GM19328 (cell line): ENCODE results near the gene ROR2.

Source experiments
- ATAC-seq: cut with Tn5 transposase; IDR thresholded peaks from one replicate; pipeline ENCODE4 v1.9.1; 2021; ENCODE audit warnings: mild to moderate bottlenecking, moderate library complexity; ENCODE audit not compliant: unreplicated experiment

Gene ROR2

DNA sequence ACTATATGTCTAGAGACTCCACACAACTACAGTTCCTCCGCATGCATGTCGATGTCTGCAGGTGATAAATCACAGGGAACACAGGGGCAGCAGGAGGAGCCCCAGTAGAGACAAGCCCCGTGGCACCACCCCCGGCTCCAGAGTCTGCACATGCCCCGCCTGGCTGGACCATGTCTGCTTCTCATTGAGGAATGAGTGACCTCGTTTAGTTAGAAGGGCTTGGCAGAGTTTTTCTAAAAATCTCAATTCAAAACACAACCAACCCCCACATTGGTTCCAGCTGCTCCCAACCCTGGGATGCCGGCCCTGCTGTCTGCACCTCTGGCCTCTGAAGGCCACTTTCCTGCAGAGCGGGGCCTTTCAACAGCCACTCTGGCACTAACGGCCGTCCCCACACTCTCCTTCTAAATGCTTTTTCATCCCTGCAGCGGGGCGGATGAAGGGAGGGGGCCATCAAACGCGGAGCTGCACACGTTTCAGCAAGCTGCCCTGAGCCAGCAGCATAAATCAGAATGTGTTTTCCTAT, 106.3 kb downstream of the ROR2 start:
- ATAC-seq = no peak

DNA sequence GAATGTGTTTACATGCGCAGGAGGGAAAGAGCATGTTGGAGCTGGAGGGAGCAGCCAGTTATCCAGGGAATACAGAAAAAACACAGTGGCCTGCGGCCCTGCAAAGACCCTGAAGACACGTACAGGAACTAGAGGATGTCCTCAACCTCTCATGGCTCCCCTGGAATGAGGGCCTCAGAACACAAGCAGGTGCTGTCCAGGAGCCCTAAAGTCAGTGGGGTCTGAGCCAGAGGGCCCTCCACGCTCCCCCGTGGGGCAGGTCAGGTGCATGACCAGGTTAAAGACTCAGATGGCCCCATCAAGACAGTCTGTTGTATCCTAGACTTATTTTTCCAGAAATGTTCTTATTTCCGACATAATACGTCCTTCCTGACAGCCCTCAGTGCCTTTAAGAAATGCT, 106.9 kb downstream of the ROR2 start:
- ATAC-seq = no peak

DNA sequence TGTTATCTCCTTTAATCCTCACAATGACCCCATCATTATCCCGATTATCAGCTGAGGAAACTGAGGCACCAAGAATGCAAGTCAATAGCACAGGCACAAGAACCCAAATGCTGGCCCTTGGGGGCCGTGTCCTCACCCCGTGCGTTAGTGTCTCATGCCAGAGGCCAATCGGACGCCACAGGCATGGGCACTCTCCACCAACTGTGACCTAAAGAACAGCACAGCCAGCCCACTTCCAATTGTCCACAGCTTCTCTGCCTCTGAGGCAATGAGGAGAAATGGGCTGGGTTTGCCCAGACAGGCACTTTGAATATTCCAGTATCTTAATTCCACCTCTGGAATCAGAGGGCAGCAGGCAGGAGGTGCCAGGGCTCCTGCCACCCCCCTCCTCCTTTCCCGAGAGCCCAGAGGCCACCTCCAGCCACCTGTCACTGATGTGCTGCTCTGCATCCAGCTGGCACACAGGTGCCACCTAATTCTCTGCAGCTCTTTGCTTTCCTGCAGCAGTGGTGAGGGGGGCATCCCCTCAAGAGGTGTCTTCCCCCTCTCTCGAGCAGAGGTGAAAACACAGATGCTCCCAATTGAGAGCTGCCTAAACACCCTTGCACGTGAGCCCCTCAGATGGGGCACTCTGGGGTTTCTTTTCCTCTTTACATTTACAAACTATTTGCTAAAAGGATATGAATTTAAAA, 107.5 kb downstream of the ROR2 start:
- ATAC-seq = no peak

DNA sequence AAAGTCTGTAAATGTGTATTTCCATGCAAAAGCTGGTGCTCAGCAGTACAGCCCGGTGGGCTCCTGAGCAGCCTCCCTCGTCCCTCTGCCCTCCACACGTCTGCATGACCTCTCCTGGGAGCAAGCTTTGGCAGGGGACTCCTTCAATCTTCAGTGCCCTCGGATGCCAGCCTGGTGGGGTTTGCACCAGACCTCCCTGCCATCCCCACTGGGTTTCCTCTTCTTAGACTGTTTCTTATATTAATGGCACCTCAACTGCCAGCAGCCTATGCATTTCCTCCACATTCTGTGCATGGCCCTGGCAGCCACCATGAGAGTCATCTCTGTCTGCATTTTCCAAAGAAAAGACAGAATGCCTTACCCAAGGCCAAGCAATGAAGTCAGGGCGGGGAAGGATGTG, 108.4 kb downstream of the ROR2 start:
- no peak for ATAC-seq

DNA sequence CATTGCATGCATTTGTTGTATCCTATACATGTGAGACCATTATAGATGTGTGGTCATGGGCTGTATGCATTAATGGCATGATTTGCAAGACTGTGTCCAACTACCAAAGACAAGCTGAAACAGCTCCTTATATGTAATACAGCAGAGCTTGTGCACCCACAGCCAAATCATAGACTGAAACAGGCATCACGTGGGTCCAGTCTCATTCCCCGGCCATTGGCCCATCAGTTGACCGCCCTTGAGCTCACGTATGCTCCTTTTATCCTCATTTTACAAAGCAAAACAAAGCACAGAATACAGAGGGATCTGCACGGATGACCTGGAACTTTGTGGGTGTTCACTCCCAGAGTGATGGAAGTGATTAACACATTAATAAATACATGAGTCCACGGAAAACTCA, 109.1 kb downstream of the ROR2 start:
- ATAC-seq = no peak

DNA sequence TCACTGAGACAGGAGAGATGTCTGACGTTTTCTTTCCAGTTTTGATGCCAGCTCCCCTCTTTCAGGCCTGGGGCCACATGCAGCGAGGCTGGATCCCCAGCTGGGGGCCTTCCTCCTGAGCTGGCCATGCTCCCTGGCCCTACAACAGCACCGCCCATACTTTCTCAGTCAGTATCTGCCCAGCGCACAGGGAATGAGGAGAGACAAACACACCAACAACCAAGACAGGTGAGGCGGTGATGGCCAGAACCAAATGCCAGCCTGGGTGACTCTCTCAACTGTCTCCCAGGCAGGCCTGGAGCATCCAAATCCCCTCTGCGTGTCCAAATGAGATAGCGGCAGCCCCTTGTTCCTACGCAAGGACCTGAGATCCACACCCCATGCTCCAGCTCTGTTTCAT, 109.6 kb downstream of the ROR2 start:
- no peak for ATAC-seq

DNA sequence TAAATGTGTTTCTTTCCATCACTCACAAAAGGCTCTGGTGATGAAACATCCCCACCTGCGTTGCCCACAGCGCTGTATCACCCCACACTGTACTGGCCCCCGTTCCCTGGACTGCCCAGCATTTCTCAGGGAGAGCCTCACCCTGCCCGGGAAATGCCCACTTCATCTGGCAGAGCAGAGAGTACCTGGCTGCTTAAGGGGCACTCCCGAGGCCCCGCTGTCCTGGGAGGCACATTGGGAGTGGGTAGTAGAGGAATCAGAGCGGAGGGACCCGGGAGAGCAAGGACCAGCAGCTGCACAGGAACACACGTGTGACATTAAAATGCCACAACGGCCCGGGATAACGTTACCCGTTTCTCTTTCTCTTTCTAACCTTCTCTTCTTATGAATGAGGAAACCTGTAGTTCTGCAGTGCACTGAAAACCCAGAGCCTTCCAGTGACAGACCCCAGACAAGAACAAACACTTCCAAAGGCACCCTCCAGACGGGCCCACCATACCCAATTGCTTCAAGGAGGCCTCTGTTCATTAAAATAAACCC, 110.0 kb downstream of the ROR2 start:
- no peak for ATAC-seq

DNA sequence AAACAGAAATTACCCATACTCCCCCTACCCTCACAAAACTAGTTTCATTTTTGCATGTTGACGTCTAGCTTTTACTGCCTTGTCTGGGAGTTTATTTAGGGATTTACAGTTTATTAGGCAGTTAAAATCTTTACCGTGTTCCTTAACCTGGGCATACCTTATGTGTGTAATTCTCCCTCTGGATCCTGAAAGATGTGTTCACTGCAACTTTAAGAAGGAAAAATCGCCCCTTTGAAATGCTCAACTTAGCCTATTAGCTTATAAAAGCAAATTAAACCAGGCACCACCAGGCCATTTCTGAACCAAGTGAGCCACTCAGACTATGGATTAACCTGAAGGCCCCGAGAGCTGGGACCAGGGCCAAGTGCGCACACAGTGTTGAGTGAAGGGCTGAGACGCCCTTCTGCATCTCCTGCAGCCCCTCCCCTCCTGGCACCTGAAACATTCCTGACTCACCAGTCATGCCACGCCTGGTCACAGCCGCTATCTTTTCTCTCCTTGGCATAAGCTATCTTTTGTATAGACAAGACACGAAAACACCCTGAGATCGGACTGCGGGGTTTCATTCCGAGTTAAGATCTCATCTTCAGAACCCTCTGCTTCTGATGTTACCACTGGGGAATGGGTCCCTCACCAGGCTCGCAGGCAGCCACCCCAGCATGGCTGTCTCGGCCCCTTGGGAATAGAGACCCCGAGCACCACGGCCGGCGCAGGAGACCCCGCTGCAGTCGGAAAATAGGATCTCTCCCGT, 111.9 kb downstream of the ROR2 start:
- ATAC-seq = no peak

DNA sequence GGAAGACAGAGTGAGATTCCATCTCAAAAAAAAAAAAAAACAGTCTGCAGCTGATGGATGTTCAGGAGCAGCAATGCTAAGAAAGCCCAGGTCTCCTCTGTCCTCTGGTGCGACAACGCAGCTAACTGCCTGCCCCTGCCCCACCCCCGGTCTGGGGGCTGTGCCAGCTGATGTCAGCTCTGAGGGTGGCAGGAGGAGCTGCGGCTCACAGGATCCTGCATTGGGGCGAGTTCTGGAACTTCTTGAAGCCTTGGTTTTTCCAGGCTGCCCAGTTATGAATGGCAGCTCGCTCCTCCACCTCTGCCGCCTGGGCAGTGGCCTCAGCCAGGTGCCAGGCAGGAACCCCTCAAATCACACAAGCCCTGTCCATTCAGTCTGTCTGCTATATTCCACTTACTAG, 113.5 kb downstream of the ROR2 start:
- no peak for ATAC-seq

DNA sequence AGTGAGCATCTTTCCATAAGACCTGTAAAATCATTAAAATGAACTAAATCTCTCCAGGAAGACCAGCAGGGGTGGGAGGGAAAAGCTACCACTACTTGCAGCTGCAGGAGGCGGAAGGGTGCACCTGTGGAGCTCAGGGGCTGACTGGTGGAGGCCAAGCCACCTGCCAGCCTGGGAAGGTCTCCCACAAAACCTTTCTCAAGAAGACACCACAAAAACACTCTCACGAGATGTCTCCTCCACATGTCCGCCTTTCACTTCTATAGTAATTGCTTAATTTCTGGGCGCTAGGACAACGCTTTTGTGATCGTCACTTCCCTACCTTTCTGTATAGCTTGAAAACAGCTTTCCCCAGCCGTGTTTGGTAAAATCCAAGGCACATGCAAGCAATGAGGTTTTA, 114.4 kb downstream of the ROR2 start:
- no peak for ATAC-seq

DNA sequence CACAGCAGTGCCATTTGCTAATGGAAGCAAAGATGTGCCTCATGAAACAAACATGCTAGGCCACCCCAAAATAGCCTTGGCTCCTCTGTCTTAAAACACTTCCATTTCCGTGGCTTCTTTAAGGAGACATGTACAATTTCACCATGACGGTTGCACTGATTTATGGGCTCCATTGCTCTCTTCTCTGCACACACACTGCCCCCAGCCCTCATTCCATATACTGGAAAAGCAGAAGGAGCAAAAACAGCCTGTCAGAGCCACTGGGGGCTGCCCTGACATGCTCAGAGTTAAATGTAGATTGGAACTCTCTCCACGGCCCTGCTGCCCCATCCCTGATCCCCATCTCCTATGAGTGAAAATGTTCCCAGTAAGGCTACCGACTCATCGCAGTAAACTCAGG, 114.8 kb downstream of the ROR2 start:
- no peak for ATAC-seq

DNA sequence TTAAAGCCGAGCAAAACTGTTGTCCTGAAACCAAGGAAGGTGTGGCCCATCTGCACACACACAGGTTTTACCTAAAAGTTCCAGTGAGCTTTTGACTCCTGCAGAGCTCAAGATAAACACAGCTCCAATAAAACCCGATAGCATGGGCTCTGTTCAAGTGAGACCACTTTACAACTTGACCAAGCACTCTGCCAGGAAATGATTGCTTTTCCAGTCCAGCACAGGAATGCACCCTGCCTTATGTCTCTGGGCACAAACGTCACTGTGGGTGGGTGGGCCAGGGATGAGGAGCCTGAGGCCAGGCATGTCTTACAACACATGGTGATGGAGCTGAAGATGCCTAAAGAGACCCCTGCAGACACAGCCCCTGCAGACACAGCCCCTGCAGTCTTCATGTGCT, 115.3 kb downstream of the ROR2 start:
- ATAC-seq = no peak

DNA sequence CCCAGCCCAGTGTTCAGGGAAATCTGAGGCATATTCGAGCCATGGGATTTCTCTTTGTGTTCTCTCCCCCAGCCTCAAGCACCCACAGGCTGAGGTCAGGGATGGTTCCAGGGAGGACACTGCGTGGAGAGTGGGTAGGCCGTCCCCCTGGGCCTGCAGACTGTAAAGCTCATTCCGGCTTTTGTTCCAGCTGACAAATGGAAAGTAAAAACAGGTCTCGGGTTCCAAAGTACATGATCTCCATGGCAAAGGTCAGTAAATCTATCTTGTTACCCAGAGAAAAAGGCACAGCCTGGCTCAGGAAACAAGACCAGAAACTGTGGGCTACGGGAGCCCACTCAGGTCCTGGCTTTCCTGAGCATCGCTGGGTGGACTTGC, 116.2 kb downstream of the ROR2 start:
- ATAC-seq = no peak

DNA sequence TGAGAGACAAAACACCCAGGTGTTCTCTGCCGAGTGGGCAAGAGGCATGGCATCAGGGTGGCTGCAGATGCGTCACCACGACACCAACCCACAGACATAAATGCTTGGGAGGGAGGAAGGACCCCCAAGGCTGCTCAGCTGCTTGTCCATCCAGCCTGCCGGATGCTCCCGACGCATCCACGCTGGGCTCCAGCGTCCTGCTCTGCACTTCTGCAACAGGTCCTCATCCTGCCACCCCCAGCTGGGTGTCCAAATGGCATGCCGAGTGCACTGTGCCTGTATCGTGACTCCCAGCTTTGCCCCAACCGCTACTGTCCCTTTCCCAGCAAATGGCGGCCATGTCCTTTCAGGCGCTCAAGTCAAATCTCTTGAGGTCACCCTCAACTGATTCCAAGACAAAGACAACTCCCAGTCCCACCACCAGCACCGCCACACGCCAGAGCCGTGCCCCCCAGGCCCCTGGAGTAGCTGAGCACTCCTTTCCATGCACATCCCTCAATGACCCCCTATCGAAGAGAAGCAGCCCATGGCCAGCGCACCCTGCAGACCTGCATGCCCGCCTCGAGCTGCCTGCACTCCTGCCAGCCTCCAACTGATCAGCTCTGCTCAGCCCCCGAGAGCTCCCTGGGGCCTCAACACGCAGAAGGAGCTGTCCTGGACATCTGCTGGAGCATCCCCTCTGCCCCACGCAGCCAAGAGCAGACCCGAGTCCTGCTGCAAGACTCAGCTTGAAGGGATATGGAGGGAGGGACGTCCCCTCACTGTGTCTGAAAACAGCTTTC, 116.7 kb downstream of the ROR2 start:
- ATAC-seq = no peak

DNA sequence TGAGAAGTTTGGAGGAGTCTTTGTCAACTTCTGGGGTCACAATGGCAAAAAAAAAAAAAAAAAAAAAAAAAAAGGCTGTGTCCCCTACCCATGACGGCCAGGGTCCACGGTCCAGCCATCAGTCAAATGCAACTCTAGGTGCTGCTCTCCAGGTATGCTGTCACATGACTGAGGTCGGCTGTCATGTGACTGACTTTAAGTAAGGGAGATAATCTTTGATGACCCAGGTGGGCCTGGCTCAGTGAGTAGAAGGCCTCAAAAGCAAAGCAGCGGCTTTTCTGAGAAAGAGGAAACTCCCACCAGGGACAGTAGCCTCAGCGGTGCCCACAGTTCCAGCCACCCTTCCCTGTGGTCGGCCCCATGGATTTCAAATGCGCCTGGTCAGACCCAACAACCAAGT, 117.7 kb downstream of the ROR2 start:
- no peak for ATAC-seq

DNA sequence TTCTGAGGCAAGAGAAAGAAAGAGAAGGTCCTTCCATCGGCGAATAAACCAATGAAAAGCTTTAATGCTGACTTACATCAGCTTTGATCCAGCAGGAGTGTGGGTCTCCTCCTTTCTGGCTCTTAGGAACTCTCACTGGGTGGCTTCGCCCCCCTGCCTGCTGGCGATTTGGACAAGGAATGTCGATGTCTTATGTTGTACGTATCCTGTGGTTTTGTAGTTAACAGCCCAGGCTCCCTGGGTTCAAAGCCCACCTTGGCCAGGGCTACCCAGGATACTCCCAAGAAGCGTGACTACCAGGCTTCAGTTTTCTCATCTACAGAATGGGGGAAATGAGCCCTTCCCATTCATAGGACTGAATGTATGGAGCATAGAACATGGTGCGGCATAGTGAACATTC, 124.2 kb downstream of the ROR2 start:
- ATAC-seq = no peak

DNA sequence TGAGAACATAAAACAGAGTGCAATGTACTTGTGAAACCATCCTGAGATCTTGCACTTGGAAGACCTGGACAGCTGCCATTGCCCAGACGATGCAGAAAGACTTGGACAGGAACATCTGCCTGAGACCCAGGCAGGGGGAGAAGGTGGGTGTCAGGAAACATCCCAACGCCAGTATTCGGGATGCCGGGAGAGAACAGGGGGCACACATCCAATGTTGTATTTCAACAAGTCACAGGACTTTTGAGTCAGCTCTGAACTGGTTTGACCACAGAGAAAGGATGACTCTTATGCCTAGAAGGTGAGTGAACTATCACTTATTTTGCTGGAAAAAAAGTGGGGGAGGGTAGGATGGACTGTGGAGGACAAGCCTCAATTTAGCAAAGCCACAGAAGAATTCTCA, 124.6 kb downstream of the ROR2 start:
- no peak for ATAC-seq

DNA sequence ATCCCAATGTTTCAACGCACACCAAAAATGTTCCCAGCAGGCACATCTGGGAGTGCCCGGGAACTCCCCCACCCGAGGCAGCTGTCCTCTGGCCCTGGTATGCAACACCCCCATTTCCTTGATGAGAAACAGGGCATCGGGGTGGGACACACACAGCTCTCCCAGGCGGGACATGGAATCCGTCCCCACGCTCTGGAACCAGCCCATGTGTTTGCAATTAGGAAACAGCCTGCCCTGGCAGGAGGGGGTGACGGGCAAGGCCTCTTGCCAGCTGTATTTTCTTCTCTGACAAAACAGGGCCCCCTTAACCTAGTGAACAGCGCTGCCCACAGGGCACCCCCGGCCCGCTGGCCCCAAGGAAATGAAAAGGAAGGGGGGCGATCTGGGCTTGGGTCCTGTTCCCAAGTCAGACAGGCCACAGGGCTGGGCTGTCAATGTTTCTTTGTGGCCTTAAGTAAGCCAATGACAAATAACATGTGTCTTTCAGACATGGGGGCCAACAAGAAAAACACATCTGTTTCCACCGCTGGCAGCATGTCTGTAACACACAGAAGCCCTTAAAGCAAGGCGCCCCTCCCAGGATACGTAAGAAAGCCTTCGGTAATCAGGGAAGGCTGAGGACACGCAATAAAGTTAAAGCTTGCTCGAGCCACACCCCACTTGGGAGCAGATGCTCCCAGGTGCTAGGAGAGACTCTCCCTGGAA, 125.3 kb downstream of the ROR2 start:
- ATAC-seq = no peak

DNA sequence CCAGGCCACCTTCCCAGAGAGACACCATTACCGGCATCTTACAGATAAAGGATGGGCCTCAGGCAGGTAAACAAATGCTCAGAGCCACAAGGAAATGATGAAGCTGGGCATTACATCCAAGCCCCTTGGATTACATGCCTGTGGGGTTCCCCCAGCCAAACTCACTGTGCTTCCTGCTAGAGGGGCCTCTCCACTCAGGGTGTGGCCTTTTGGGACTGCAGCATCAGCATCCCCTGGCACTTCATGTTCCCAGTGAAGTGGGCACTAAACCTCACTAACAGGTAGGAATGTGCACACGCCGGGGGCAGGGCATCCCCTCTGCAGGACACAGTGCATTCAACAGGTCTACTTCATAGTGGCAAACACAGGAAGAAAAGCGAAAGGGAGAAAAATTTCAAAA, 125.9 kb downstream of the ROR2 start:
- no peak for ATAC-seq

DNA sequence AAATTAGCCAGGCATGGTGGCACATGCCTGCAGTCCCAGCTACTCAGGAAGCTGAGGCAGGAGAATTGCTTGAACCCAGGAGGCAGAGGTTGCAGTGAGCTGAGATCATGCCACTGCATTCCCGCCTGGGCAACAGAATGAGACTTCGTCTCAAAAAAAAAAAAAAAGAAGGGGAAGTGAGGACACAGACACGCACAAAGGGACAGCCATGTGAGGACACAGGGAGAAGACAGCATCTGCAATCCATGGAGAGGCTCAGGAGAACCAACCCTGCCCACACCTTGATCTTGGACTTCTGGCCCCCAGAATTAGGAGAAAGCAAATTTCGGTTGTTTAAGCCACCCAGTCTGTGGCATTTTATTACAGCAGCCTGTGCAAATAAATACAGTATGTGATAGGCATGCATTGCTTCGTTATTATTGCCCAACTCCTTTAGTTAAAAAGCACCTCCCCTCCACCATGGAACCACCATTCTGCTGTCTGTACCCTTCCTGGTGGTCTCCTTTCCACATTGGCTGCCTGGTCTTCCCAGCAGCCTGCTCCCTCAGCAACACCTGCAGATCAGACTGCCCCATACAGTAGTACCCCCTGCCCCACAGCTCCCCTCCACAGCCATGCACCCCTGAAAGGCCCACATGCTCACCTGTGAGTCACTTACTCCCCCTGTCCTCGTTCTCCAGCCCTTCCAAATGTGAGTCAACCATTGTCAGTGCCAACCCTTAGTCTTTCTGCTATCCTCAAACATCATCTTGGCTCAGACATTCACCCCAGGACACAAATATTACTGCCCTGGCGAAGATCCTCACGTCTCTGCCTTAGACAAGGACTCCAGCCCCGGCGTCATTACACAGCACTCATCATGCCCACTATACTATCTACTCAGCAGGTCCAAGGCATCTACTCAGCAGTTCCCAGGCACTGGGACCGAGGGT, 128.8 kb downstream of the ROR2 start:
- no peak for ATAC-seq
